ENCODE measurements around the gene COX20.

Gene COX20

DNA sequence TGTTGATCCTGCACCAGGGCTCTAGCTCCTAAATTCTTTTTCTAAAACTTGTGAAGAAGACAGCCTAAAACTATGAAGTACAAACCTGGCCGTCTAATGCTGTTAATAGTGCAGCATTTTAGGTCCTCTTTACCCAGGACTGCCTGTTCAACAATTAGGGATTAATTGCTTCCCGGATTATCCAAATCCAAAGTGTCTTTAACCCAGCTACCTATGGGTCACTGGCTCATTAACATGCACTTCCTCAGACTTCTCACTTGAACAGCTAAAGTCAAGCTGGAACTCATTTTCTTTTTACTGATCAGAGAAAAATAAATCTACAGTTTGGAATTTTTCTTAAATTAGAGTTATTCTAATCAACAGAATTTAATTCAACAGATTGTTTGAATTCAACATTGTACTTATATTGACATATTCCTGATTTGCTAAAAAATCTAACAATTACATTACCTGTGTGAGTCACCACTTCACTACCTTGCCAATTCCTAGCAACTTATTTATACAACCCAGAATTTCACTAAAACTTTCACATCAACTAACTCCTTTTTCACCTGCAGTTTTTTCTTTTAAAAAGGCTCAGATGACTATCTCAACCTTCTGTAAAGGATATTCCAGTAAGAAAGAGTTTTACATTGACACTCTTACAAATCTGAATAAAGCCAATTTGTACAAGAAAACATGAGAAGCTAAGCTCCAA lies 25.6 kb downstream of the COX20 start:
- H3K4me3 ChIP-seq (ENCODE audit: low read depth, low read length): peak overlapping the region; percentile 100
- TF ChIP-seq, protein P1, sequence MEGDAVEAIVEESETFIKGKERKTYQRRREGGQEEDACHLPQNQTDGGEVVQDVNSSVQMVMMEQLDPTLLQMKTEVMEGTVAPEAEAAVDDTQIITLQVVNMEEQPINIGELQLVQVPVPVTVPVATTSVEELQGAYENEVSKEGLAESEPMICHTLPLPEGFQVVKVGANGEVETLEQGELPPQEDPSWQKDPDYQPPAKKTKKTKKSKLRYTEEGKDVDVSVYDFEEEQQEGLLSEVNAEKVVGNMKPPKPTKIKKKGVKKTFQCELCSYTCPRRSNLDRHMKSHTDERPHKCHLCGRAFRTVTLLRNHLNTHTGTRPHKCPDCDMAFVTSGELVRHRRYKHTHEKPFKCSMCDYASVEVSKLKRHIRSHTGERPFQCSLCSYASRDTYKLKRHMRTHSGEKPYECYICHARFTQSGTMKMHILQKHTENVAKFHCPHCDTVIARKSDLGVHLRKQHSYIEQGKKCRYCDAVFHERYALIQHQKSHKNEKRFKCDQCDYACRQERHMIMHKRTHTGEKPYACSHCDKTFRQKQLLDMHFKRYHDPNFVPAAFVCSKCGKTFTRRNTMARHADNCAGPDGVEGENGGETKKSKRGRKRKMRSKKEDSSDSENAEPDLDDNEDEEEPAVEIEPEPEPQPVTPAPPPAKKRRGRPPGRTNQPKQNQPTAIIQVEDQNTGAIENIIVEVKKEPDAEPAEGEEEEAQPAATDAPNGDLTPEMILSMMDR (IDR thresholded peaks at IDR 0.05; ENCODE audit: low read depth, low read length): no peak

DNA sequence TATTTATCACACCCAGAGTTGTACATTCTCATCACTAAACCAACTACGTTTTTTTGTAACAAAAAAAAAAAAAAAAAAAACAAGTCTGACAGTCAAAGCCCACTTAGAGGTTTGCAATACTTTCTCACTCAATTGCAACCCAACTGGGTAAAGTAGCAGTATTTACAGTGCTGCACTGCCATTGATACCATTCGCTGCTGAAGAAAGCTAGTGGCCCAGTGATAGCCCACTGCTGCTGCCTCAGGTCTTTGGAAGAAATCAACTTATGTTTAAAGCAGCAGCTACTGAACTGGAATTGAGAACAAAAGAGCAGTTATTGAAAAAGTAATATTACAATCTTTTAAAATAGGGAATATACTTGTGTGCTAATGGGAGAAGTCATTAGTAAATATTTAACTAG lies 26.2 kb downstream of the COX20 start:
- TF ChIP-seq, protein P1 (IDR thresholded peaks at IDR 0.05; ENCODE audit: low read depth, low read length): no peak
- peak overlapping the region; percentile 100 for H3K4me3 ChIP-seq (ENCODE audit: low read depth, low read length)

DNA sequence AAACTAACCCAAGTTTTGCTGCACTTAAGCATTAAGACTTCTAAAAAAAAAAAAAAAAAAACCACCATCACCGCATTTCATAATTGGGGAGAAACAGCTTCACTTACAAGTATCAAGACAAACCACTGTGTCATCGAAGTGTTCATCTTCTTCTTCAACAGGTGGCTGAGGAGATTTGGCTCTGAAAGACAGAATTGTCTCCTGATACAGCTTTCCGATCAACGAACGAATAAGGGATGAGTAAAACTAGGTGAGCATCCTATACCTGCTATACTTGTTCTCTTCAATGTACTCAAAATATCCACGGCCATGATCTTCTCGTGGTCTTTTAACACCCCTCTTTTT lies 26.9 kb downstream of the COX20 start:
- H3K4me3 ChIP-seq (ENCODE audit: low read depth, low read length): peak overlapping the region; percentile 100
- TF ChIP-seq, protein P1 (IDR thresholded peaks at IDR 0.05; ENCODE audit: low read depth, low read length): no peak

DNA sequence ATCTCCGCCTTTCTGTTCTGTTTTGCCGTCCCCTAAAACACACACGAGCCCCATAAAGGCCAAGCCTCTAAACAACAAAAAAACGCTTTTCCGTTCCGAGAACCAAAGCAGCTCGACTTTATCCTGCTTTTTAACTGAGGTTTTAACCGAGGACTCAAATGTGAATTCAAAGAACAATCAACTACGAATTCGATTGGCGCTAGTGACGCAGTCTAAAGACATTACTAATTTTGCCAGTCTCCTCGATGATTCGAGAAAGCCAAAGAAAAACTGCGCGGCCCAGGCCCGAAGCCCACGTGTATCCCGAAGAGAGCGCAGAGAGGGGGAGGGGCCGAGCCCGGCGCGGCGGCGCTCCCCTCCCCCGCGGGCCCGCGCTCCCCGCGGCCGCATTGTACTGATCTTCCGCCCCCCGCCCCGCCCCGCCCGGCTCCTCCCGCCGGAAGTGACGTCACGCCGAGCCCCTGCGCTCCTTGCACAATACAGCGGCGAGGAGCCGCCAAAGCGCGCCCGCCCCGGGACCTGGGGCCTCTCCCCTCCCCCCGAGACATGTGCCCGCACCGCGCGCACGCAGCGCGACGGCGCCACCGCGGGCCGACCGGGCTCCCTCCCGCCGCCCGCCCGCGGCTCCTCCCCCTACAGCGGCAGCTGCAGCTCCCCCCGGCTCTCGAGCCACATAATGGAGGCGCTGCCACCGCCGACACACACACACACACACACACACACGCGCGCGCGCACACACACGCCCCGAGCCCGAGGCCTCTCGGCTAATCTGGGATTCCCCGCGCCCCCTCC lies 27.4 kb downstream of the COX20 start:
- peak overlapping the region; percentile 100 for H3K4me3 ChIP-seq (ENCODE audit: low read depth, low read length)
- TF ChIP-seq, protein P1 (IDR thresholded peaks at IDR 0.05; ENCODE audit: low read depth, low read length): no peak

DNA sequence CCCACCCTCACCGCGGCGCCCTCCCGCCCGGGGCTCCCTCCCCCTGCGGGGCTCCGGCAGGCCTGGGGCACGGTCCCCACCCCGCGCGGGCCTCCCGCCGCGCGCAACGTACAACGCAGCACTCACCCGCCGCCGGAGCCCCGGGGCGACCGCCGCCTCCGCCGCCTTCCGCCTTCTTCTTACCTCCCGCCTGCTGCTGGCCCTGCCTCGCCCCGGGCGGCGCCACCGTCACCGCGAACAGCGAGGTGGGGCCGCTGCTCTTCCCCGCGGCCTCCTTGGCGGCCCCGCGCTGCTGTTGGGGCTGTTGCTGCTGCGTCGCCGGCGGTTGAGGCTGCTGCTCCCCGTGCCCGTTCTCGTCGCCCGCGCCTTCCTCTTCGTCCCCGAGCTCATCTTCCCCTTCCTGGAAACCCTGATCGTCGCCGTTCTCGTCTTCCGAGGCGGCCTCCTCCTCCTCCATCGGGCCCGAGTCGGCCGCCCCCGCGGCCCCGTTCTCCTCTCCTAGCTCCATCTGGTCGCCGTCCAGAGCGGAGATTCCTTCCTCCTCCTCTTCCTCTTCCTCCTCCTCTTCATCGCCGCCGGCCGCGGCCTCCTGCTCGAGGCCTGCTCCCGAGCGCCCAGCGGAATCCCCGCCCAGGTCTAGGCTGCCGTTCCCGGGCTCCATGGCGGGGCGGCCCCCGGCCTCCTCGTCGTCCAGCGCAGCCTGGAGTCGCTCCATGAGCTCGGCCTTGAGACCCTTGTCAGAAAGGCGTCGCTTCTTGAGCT lies 28.2 kb downstream of the COX20 start:
- TF ChIP-seq, protein P1 (IDR thresholded peaks at IDR 0.05; ENCODE audit: low read depth, low read length): no peak
- peak overlapping the region; percentile 100 for H3K4me3 ChIP-seq (ENCODE audit: low read depth, low read length)

DNA sequence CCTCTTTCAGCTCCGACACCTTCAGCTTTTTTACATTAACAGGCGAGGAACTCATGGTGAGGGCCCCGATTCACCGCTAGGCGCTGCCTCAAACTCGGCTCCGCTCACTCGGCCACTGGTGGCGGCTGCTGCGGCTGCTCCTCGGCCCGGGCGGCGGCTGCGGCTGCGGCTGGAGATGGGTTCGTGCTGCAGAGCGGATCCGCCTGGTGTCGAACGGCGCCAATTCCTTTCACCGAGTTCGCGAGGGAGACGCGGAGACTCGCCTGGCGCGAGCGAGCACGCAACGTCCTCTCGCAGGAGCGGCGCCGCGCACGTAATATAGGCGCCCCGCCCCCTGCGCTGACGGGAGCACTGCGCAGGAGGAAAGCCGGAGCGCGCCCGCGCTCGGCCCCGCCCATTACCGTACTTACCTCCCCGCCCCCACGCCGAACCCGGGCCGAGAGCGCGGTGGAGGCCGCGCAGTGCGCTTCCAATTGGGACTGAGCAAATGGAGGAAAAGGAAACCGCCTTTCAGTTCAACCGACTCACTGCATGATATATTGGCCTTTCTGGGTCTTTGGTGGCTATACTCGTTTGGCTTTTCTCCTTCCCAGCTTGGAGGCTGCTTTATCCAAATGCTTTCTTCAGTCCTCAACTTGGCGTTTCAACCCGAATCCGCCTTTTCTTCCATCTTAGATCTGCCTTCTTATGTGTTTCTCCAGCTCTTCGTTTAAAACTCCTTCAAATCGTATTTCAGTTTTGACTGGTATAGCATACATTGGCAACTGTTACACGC lies 29.0 kb downstream of the COX20 start, which contains the start of gene HNRNPU:
Gene HNRNPU (minus strand): TSS at position 291 of the 775 bp plus-strand sequence. CDS start 236 bp downstream, at position 55.
- peak within 1 kb of the TSS; percentile 100 for H3K4me3 ChIP-seq (ENCODE audit: low read depth, low read length)
- TF ChIP-seq, protein P1 (IDR thresholded peaks at IDR 0.05; ENCODE audit: low read depth, low read length): peak; percentile 30; the same call in 1 of the 2 replicates

Measured in WI38 (cell line).